ENCODE results near the gene PRKAG2.

Gene PRKAG2

GRCh38 chr7:151900986-151901621 is 24.2 kb upstream of the PRKAG2 start:
- no peaks in the 10 kb centered on the region for H3K79me2 ChIP-seq (ENCODE audit: insufficient read depth, low read length)
- no peaks in the 10 kb centered on the region for H3K27me3 ChIP-seq (ENCODE audit: insufficient read depth, low read length, poor library complexity, severe bottlenecking)
- no peaks in the 10 kb centered on the region for H3K36me3 ChIP-seq (ENCODE audit: insufficient read depth, low read length)
- no peaks in the 10 kb centered on the region for H3K9me3 ChIP-seq (ENCODE audit: insufficient read depth, low read depth, low read length)
- no peaks in the 10 kb centered on the region for H3K9me2 ChIP-seq (replicated peaks; ENCODE audit: low read depth, low read length)
- no peak overlapping the region for H3K4me2 ChIP-seq (ENCODE audit: low read depth, low read length, poor library complexity, severe bottlenecking)
- peaks cover 9% of the 10 kb centered on the region for H3K4me1 ChIP-seq (ENCODE audit: insufficient read depth, low read length, poor library complexity, severe bottlenecking)
- H4K20me1 ChIP-seq (ENCODE audit: insufficient read depth, low read length, poor library complexity, severe bottlenecking) = no peaks in the 10 kb centered on the region
- TF ChIP-seq EZH2phosphoT487 (IDR thresholded peaks at IDR 0.05; ENCODE audit: borderline replicate concordance) (no peak), CTCF (conservative IDR thresholded peaks at IDR 0.05; ENCODE audit: low read length) (no peak)
- no peak overlapping the region for H2AFZ ChIP-seq (ENCODE audit: low read length)
- H3K4me3 ChIP-seq (ENCODE audit: low read length, poor library complexity, severe bottlenecking) = no peak overlapping the region
- no peak overlapping the region for H3K9ac ChIP-seq (ENCODE audit: low read depth, low read length, poor library complexity, severe bottlenecking)
- no peaks in the 10 kb centered on the region for H3F3A ChIP-seq (ENCODE audit: low read depth)

- no peaks in the 10 kb centered on the region for H3K9me3 ChIP-seq (ENCODE audit: insufficient read depth, low read depth, low read length)
- no peak overlapping the region for H3K9ac ChIP-seq (ENCODE audit: low read depth, low read length, poor library complexity, severe bottlenecking)
- TF ChIP-seq CTCF (conservative IDR thresholded peaks at IDR 0.05; ENCODE audit: low read length) = no peak
- no peaks in the 10 kb centered on the region for H3K79me2 ChIP-seq (ENCODE audit: insufficient read depth, low read length)
- H3K4me1 ChIP-seq (ENCODE audit: insufficient read depth, low read length, poor library complexity, severe bottlenecking) = peaks cover 9% of the 10 kb centered on the region
- H4K20me1 ChIP-seq (ENCODE audit: insufficient read depth, low read length, poor library complexity, severe bottlenecking) = no peaks in the 10 kb centered on the region
- no peaks in the 10 kb centered on the region for H3K36me3 ChIP-seq (ENCODE audit: insufficient read depth, low read length)
- no peak overlapping the region for H2AFZ ChIP-seq (ENCODE audit: low read length)
- H3K27me3 ChIP-seq (ENCODE audit: insufficient read depth, low read length, poor library complexity, severe bottlenecking) = no peaks in the 10 kb centered on the region
- H3K4me3 ChIP-seq (ENCODE audit: low read length, poor library complexity, severe bottlenecking) = no peak overlapping the region
- H3K4me2 ChIP-seq (ENCODE audit: low read depth, low read length, poor library complexity, severe bottlenecking) = no peak overlapping the region
- H3K9me2 ChIP-seq (replicated peaks; ENCODE audit: low read depth, low read length) = no peaks in the 10 kb centered on the region
- H3F3A ChIP-seq (ENCODE audit: low read depth) = no peaks in the 10 kb centered on the region
These were observed 23.7 kb upstream of the PRKAG2 start for GRCh38 chr7:151900591-151900985.

GRCh38 chr7:151899513-151900360 is 22.8 kb upstream of the PRKAG2 start:
- H3K36me3 ChIP-seq (ENCODE audit: insufficient read depth, low read length) = no peaks in the 10 kb centered on the region
- H3K4me2 ChIP-seq (ENCODE audit: low read depth, low read length, poor library complexity, severe bottlenecking) = no peak overlapping the region
- H3K9me3 ChIP-seq (ENCODE audit: insufficient read depth, low read depth, low read length) = no peaks in the 10 kb centered on the region
- H3K27me3 ChIP-seq (ENCODE audit: insufficient read depth, low read length, poor library complexity, severe bottlenecking) = no peaks in the 10 kb centered on the region
- H2AFZ ChIP-seq (ENCODE audit: low read length) = no peak overlapping the region
- H3K9ac ChIP-seq (ENCODE audit: low read depth, low read length, poor library complexity, severe bottlenecking) = no peak overlapping the region
- H3K9me2 ChIP-seq (replicated peaks; ENCODE audit: low read depth, low read length) = no peaks in the 10 kb centered on the region
- no peaks in the 10 kb centered on the region for H3F3A ChIP-seq (ENCODE audit: low read depth)
- no peaks in the 10 kb centered on the region for H3K79me2 ChIP-seq (ENCODE audit: insufficient read depth, low read length)
- H3K4me1 ChIP-seq (ENCODE audit: insufficient read depth, low read length, poor library complexity, severe bottlenecking) = peaks cover 9% of the 10 kb centered on the region
- no peak overlapping the region for H3K4me3 ChIP-seq (ENCODE audit: low read length, poor library complexity, severe bottlenecking)
- H4K20me1 ChIP-seq (ENCODE audit: insufficient read depth, low read length, poor library complexity, severe bottlenecking) = no peaks in the 10 kb centered on the region
- TF ChIP-seq EZH2phosphoT487 (IDR thresholded peaks at IDR 0.05; ENCODE audit: borderline replicate concordance) (no peak), CTCF (conservative IDR thresholded peaks at IDR 0.05; ENCODE audit: low read length) (no peak)
